Activated CD4-positive, alpha-beta T cell treated with anti-CD3 and anti-CD28 coated beads for 36 hours (primary cell): Measurements from ENCODE around the gene FNDC3A. TPM values are rescaled to one million over a fixed set of nuclear protein-coding genes. Genes with fewer than 3 reads are reported as not detected.

Experiments
- ATAC-seq: fragments of 200-7000 bp; cut with Tn5 transposase; one replicate; pipeline ENCODE4 v1.10.0; 2021; ENCODE audit warnings: mild to moderate bottlenecking, moderate library complexity
- CTCF ChIA-PET: fragments of 350-600 bp; sonication (Branson Sonifier 250); formaldehyde crosslinking; loops from one replicate; lab custom pipeline; 2021; ENCODE audit warnings: antibody characterized with exemption; lab: Charles Lee
- POLR2A ChIA-PET: fragments of 350-600 bp; sonication (Branson Sonifier 250); formaldehyde crosslinking; loops from one replicate; lab custom pipeline; 2021; ENCODE audit warnings: antibody characterized with exemption, inconsistent platforms; lab: Charles Lee
- DNase-seq: peaks from one replicate; pipeline ENCODE4 v3.0.0-alpha.2; 2020
- H3K27ac Mint-ChIP-seq: one replicate; pipeline ENCODE4 v1.8.0; 2021; ENCODE audit warnings: mixed read lengths
- H3K27me3 Mint-ChIP-seq: one replicate; pipeline ENCODE4 v1.8.0; 2021; ENCODE audit warnings: mixed read lengths
- H3K36me3 Mint-ChIP-seq: one replicate; pipeline ENCODE4 v1.8.0; 2021; ENCODE audit warnings: low read depth, mixed read lengths
- H3K4me1 Mint-ChIP-seq: one replicate; pipeline ENCODE4 v1.8.0; 2021; ENCODE audit warnings: mixed read lengths
- H3K4me3 Mint-ChIP-seq: one replicate; pipeline ENCODE4 v1.8.0; 2021; ENCODE audit warnings: mild to moderate bottlenecking, moderate library complexity, mixed read lengths
- H3K9me3 Mint-ChIP-seq: one replicate; pipeline ENCODE4 v1.8.0; 2021; ENCODE audit warnings: low read depth, mixed read lengths
- intact Hi-C, 2 experiments: fragments of 100-400 bp; cut with DNase I in 1 of 2; cut with micrococcal nuclease in 1 of 2; formaldehyde crosslinking; loops; one replicate each; pipeline versions ENCODE4 v1.14.2 to v1.15.1; 2022 to 2024; cut with DNase I, micrococcal nuclease
- total RNA-seq, 2 experiments: library from RNA; stranded (reverse); gene quantifications; one replicate each; pipeline ENCODE4 v1.2.3, GENCODE V29; 2021

FNDC3A gene
- total RNA-seq, 2 experiments from 2014 or later: 20.8 to 26.9 TPM

- no peak overlapping the region for H3K4me3 Mint-ChIP-seq
- CTCF ChIA-PET: no interaction called here
Observed at GRCh38 chr13:48949566-48950500, 25.9 kb upstream of the FNDC3A start.

GRCh38 chr13:48950501-48950875 lies 25.2 kb upstream of the FNDC3A start:
- H3K36me3 Mint-ChIP-seq: no peaks in the 10 kb centered on the region
- ChIA-PET CTCF (no interaction called here), POLR2A (no interaction called here)
- ATAC-seq (no peak), DNase-seq (no peak)
- intact Hi-C loops: no loop called here
- H3K4me1 Mint-ChIP-seq: no peaks in the 10 kb centered on the region
- no peak overlapping the region for H3K27ac Mint-ChIP-seq
- H3K9me3 Mint-ChIP-seq: no peaks in the 10 kb centered on the region
- peaks cover 2% of the 10 kb centered on the region for H3K27me3 Mint-ChIP-seq
- no peak overlapping the region for H3K4me3 Mint-ChIP-seq

More at GRCh38 chr13:48949566-48950500, 25.9 kb upstream of the FNDC3A start:
- H3K36me3 Mint-ChIP-seq: no peaks in the 10 kb centered on the region
- H3K4me1 Mint-ChIP-seq: no peaks in the 10 kb centered on the region
- intact Hi-C loops: no loop called here
- no peak overlapping the region for H3K27ac Mint-ChIP-seq
- no peaks in the 10 kb centered on the region for H3K9me3 Mint-ChIP-seq
- DNase-seq (no peak), ATAC-seq (no peak)
- POLR2A ChIA-PET: no interaction called here
- H3K27me3 Mint-ChIP-seq: peaks cover 2% of the 10 kb centered on the region

DNA sequence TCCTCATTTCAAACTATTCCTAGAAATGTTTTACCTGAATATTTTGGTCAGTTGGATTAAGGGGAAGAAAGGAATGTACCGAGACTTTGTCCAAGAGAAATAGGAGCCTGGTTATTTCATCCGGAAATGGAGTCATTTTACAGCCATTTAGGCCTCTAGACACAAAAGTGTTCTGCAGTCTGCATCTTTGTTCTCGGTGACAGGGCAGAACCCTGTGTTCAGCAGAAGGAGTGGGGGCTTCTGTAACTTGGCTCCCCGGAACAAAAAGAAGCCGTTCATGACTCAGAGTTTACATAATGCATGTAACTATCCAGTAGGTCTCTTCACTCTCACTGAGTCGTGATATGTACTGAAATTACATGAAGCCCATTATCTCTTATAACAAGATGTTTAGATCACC lies 21.6 kb upstream of the FNDC3A start:
- CTCF ChIA-PET: no interaction called here
- Mint-ChIP-seq H3K4me1 (no peaks in the 10 kb centered on the region), H3K27me3 (peaks cover 6% of the 10 kb centered on the region), H3K36me3 (no peaks in the 10 kb centered on the region), H3K27ac (no peak overlapping the region), H3K9me3 (no peaks in the 10 kb centered on the region), H3K4me3 (no peak overlapping the region)
- intact Hi-C loops: no loop called here
- ATAC-seq (no peak), DNase-seq (no peak)
- POLR2A ChIA-PET: no interaction called here

GRCh38 chr13:48955536-48955935 lies 20.2 kb upstream of the FNDC3A start:
- ChIA-PET CTCF (interaction anchor here (0.6 to 1.7 kb wide), 3 partner anchors 10 to 908 kb away, joined by 3 to 5 read pairs (median 3); no protein-coding TSS in a partner anchor), POLR2A (no interaction called here)
- no peak overlapping the region for H3K27ac Mint-ChIP-seq
- H3K27me3 Mint-ChIP-seq: peaks cover 7% of the 10 kb centered on the region
- intact Hi-C loops: no loop called here
- H3K4me3 Mint-ChIP-seq: no peak overlapping the region
- DNase-seq (no peak), ATAC-seq (no peak)
- no peaks in the 10 kb centered on the region for H3K4me1 Mint-ChIP-seq
- H3K36me3 Mint-ChIP-seq: no peaks in the 10 kb centered on the region
- H3K9me3 Mint-ChIP-seq: no peaks in the 10 kb centered on the region

DNA sequence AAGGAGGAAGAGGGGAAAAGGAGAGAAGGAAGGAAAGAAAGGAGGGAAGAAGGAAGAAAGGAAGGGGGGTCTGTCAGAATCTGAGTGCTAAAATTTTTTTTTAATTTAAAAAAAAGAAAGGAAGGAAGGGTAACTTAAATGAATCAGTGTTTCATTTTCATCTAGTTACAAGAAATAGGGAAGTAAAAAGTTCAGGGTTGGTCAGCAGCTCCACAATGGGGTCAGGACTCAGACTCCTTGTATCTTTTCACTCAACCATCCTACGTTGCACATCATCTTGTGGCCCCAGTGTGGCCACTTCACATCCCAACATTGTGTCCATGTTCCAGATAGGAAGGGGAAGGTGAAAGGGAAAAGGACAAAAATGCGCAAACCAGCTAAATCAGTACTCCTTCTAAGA lies 14.3 kb upstream of the FNDC3A start:
- ATAC-seq (no peak), DNase-seq (no peak)
- no peak overlapping the region for H3K27ac Mint-ChIP-seq
- peaks cover 6% of the 10 kb centered on the region for H3K27me3 Mint-ChIP-seq
- intact Hi-C loops: no loop called here
- ChIA-PET CTCF (no interaction called here), POLR2A (interaction anchor here (0.6 kb wide), 1 partner anchor 945 kb away, joined by 4 read pairs; no protein-coding TSS in a partner anchor)
- H3K9me3 Mint-ChIP-seq: no peaks in the 10 kb centered on the region
- no peaks in the 10 kb centered on the region for H3K36me3 Mint-ChIP-seq
- H3K4me3 Mint-ChIP-seq: no peak overlapping the region
- H3K4me1 Mint-ChIP-seq: no peaks in the 10 kb centered on the region

DNA sequence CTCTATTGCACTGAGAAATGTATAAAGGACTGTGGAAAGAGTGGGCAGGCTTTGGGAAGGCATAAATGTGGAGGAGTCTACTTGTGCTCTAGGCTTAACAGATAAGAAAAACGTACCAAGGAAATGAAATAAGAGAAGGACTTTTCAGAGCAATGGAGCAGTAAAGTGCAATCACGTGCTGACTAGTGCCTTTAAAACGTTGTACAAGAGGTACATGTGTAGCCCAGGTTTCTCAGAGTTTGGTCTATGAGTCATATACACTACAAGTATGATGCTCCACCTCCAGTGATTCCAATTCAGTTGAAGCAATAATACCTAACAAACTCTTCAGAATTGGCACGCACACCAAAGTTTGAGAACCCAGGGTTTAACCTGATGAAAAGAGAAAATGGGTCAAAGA lies 13.4 kb upstream of the FNDC3A start:
- no peak for DNase-seq
- no peaks in the 10 kb centered on the region for H3K36me3 Mint-ChIP-seq
- no peak overlapping the region for H3K4me3 Mint-ChIP-seq
- CTCF ChIA-PET: no interaction called here
- H3K27ac Mint-ChIP-seq: no peak overlapping the region
- peaks cover 2% of the 10 kb centered on the region for H3K27me3 Mint-ChIP-seq
- H3K9me3 Mint-ChIP-seq: no peaks in the 10 kb centered on the region
- peak; percentile 60 for ATAC-seq
- H3K4me1 Mint-ChIP-seq: no peaks in the 10 kb centered on the region
- intact Hi-C loops: no loop called here
- POLR2A ChIA-PET: interaction anchor here (0.6 kb wide), 1 partner anchor 944 kb away, joined by 4 read pairs; no protein-coding TSS in a partner anchor

DNA sequence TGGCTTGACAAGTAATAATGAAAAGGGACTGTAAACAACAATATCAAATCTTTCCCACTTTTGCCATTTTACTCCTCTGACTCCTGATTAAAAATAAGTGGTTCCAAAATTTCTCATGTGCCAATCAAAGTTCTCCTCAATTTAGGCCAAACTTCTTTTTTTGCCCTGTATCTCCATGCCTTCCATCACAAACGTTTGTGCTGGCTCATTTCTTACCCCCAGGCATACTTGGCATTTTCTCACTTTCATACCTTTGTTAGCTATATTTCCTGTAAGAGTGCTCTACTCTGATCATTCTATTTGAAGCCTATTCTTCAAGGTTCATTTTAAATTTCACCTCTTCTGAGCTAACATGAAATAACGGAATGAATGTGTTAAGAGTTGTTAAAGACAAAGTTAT lies 10.0 kb upstream of the FNDC3A start:
- ChIA-PET POLR2A (interaction anchor here (1.0 kb wide), 1 partner anchor 10 kb away, joined by 4 read pairs; the partner anchor contains the start of gene FNDC3A), CTCF (no interaction called here)
- intact Hi-C loops: no loop called here
- no peak for ATAC-seq
- peaks cover 2% of the 10 kb centered on the region for H3K27me3 Mint-ChIP-seq
- H3K9me3 Mint-ChIP-seq: no peaks in the 10 kb centered on the region
- DNase-seq: no peak
- H3K36me3 Mint-ChIP-seq: no peaks in the 10 kb centered on the region
- H3K27ac Mint-ChIP-seq: no peak overlapping the region
- H3K4me3 Mint-ChIP-seq: no peak overlapping the region
- H3K4me1 Mint-ChIP-seq: no peaks in the 10 kb centered on the region

GRCh38 chr13:48969685-48970084 lies 6.0 kb upstream of the FNDC3A start:
- CTCF ChIA-PET: no interaction called here
- Mint-ChIP-seq H3K27me3 (peaks cover 2% of the 10 kb centered on the region), H3K4me1 (peaks cover 4% of the 10 kb centered on the region), H3K36me3 (peaks cover 20% of the 10 kb centered on the region), H3K4me3 (no peak overlapping the region), H3K9me3 (peaks cover 25% of the 10 kb centered on the region), H3K27ac (no peak overlapping the region)
- ATAC-seq (no peak), DNase-seq (no peak)
- intact Hi-C loops: loop anchor here in 1 of 2 experiments (10.0 kb wide), 1 partner anchor 875 kb away; the partner anchor contains the start of gene MED4
- POLR2A ChIA-PET: no interaction called here

DNA sequence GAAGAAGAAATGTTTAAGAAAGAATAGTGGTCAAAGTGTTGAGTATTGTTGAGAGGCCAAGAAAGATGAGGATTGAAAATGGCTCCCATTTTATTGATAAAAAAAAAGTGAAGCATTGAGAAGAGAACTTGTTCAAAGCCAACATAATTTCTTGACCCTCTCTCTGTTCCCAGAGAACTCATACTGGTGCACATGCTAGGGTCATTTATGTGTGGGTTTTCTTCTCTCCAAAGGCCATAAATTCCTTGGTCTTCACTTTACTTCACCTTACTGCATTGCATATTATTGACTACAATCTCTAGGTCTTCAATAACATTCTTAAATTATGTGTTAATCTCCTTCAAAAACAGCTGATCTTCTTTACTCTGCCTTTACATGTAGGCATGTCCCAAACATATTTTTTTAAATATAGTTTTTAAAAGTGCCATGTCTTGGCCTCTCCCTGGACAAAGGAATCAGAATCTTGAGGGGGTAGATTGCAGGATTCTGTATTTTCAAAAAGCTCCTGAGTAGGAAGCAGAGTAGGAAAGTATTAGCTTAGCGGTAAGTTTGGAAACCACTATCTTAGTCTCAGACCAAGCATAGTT lies 1.8 kb upstream of the FNDC3A start:
- Mint-ChIP-seq H3K36me3 (peaks cover 28% of the 10 kb centered on the region), H3K27ac (no peak overlapping the region), H3K27me3 (peaks cover 2% of the 10 kb centered on the region), H3K9me3 (peaks cover 30% of the 10 kb centered on the region), H3K4me1 (peaks cover 18% of the 10 kb centered on the region), H3K4me3 (no peak overlapping the region)
- ChIA-PET CTCF (interaction anchor here (0.9 kb wide), 1 partner anchor 89 kb away, joined by 3 read pairs; no protein-coding TSS in a partner anchor), POLR2A (interaction anchor here (0.7 kb wide), 1 partner anchor 15 kb away, joined by 6 read pairs; no protein-coding TSS in a partner anchor)
- intact Hi-C loops: loop anchor here in 1 of 2 experiments (10.0 kb wide), 1 partner anchor 879 kb away; the partner anchor contains the start of gene MED4
- DNase-seq (no peak), ATAC-seq (no peak)

- intact Hi-C loops: loop anchor here (1.0 to 10.0 kb wide), 11 partner anchors 47 to 938 kb away; partner anchors contain the start of genes CAB39L (in 1 of the 2), CDADC1 (in 1 of the 2), CYSLTR2 (in 1 of the 2) and MED4 (in 1 of the 2)
- peaks cover 30% of the 10 kb centered on the region for H3K9me3 Mint-ChIP-seq
- H3K4me1 Mint-ChIP-seq: peaks cover 29% of the 10 kb centered on the region
- CTCF ChIA-PET: interaction anchor here (0.6 to 2.0 kb wide), 5 partner anchors 18 to 692 kb away, joined by 3 to 4 read pairs (median 3); no protein-coding TSS in a partner anchor
- peak overlapping the region; percentile 91 for H3K4me3 Mint-ChIP-seq
- H3K27ac Mint-ChIP-seq: peak overlapping the region; percentile 92
- POLR2A ChIA-PET: interaction anchor here (0.8 to 1.5 kb wide), 3 partner anchors 9 to 443 kb away, joined by 4 to 6 read pairs (median 4); partner anchors contain the start of gene RCBTB2
- peak; percentile 55 for DNase-seq
- ATAC-seq: peak; percentile 24
- H3K36me3 Mint-ChIP-seq: peaks cover 29% of the 10 kb centered on the region
- H3K27me3 Mint-ChIP-seq: peaks cover 1% of the 10 kb centered on the region
Observed at GRCh38 chr13:48975101-48975855, 434 bp upstream of the FNDC3A start.
